Vagina (tissue), 2 donors: Measurements from ENCODE around the gene WDR48.
"Not testable (repeated sequence)": the region's sequence is repeated elsewhere in the genome, so short reads cannot be mapped to it uniquely, and the experiment has no call there.

Experiments used
- CTCF ChIP-seq, 3 experiments: fragments of 450-650 bp in 2 of 3; fragments of 200-600 bp in 1 of 3; sonication (generic) in 1 of 3; IDR thresholded peaks; one replicate each; pipeline ENCODE4 v1.5.1; 2017 to 2019; ENCODE audit warnings: antibody characterized with exemption in 3 of 3, mild to moderate bottlenecking in 2 of 3, moderate library complexity in 2 of 3
- POLR2A ChIP-seq, 2 donors: fragments of 450-650 bp; IDR thresholded peaks; one replicate each; pipeline ENCODE4 v1.6.1; 2017; ENCODE audit warnings: antibody characterized with exemption in 2 of 2, mild to moderate bottlenecking in 2 of 2, moderate library complexity in 2 of 2
- POLR2AphosphoS5 ChIP-seq, 2 donors: sonication (generic); formaldehyde crosslinking; IDR thresholded peaks; one replicate each; pipeline ENCODE4 v1.9.0; 2017; ENCODE audit warnings: antibody characterized with exemption in 2 of 2, mild to moderate bottlenecking in 2 of 2, low read depth in 1 of 2; ENCODE audit not compliant: insufficient read depth in 1 of 2

GRCh38 chr3:39061228-39061627 lies 9.4 kb downstream of the WDR48 start:
- not testable (repeated sequence) for TF ChIP-seq CTCF (IDR thresholded peaks at IDR 0.05); POLR2A (IDR thresholded peaks at IDR 0.05); POLR2AphosphoS5 (IDR thresholded peaks at IDR 0.05; ENCODE audit: insufficient read depth in 1 of 2, low read depth in 1 of 2)
